Loucy (cell line): ENCODE results near the gene SDF4.

ENCODE experiments used
- H2AFZ ChIP-seq: fragments of 200-600 bp; sonication (generic); 2 replicates; pipeline ENCODE4 v1.6.0; 2016; ENCODE audit warnings: antibody characterized with exemption, mild to moderate bottlenecking, low read length, moderate library complexity
- H3F3A ChIP-seq: fragments of 200-600 bp; 2 replicates; pipeline ENCODE4 v1.6.0; 2016; ENCODE audit warnings: antibody characterized with exemption, low read depth, mild to moderate bottlenecking
- H3K27me3 ChIP-seq: fragments of 200-600 bp; sonication (generic); 2 replicates; pipeline ENCODE4 v1.6.1; 2014; ENCODE audit warnings: low read length, mild to moderate bottlenecking; ENCODE audit not compliant: insufficient read depth, poor library complexity, severe bottlenecking
- H3K36me3 ChIP-seq: fragments of 200-600 bp; sonication (generic); 2 replicates; pipeline ENCODE4 v1.6.1; 2016; ENCODE audit warnings: low read length; ENCODE audit not compliant: insufficient read depth
- H3K4me1 ChIP-seq: fragments of 200-600 bp; sonication (generic); 2 replicates; pipeline ENCODE4 v1.5.1; 2014; ENCODE audit warnings: low read length, mild to moderate bottlenecking; ENCODE audit not compliant: insufficient read depth, poor library complexity, severe bottlenecking
- H3K4me2 ChIP-seq: fragments of 200-600 bp; sonication (generic); 2 replicates; pipeline ENCODE4 v1.6.0; 2014; ENCODE audit warnings: antibody characterized with exemption, low read length, low read depth, mild to moderate bottlenecking; ENCODE audit not compliant: poor library complexity, severe bottlenecking
- H3K4me3 ChIP-seq: fragments of 200-600 bp; sonication (generic); 2 replicates; pipeline ENCODE4 v1.5.1; 2014; ENCODE audit warnings: low read length, mild to moderate bottlenecking, mixed read lengths; ENCODE audit not compliant: poor library complexity, severe bottlenecking
- H3K79me2 ChIP-seq: fragments of 200-600 bp; sonication (generic); 2 replicates; pipeline ENCODE4 v1.6.1; 2014; ENCODE audit warnings: low read length; ENCODE audit not compliant: insufficient read depth
- H3K9ac ChIP-seq: fragments of 200-600 bp; sonication (generic); 2 replicates; pipeline ENCODE4 v1.6.0; 2014; ENCODE audit warnings: mild to moderate bottlenecking, low read depth, low read length, moderate library complexity; ENCODE audit not compliant: poor library complexity, severe bottlenecking
- H3K9me2 ChIP-seq: fragments of 200-600 bp; sonication (generic); replicated peaks from 2 replicates; pipeline ENCODE4 v1.6.1; 2016; ENCODE audit warnings: low read depth, low read length, mixed read lengths
- H3K9me3 ChIP-seq: fragments of 200-600 bp; sonication (generic); 2 replicates; pipeline ENCODE4 v1.6.1; 2014; ENCODE audit warnings: mild to moderate bottlenecking, antibody characterized with exemption, low read length, low read depth; ENCODE audit not compliant: insufficient read depth
- H4K20me1 ChIP-seq: fragments of 200-600 bp; sonication (generic); 2 replicates; pipeline ENCODE4 v1.6.0; 2014; ENCODE audit warnings: antibody characterized with exemption, low read length, mild to moderate bottlenecking; ENCODE audit not compliant: insufficient read depth, poor library complexity, severe bottlenecking
- CTCF ChIP-seq: fragments of 200-600 bp; sonication (generic); conservative IDR thresholded peaks from 2 replicates; pipeline ENCODE4 v1.5.1; 2014; ENCODE audit warnings: mild to moderate bottlenecking, antibody characterized with exemption, low read length
- EZH2phosphoT487 ChIP-seq: fragments of 200-600 bp; IDR thresholded peaks from 2 replicates; pipeline ENCODE4 v1.6.1; 2018; ENCODE audit warnings: antibody characterized with exemption, mild to moderate bottlenecking, moderate library complexity, borderline replicate concordance

The SDF4 gene

GRCh38 chr1:1259951-1260600, 28.3 kb upstream of the SDF4 start:
- no peak overlapping the region for H3K4me3 ChIP-seq
- H4K20me1 ChIP-seq, result no peaks in the 10 kb centered on the region
- no peaks in the 10 kb centered on the region for H3K9me3 ChIP-seq
- no peak overlapping the region for H2AFZ ChIP-seq
- H3K79me2 ChIP-seq, result peaks cover 4% of the 10 kb centered on the region; the same call in 1 of the 2 replicates
- H3K36me3 ChIP-seq, result peaks cover 25% of the 10 kb centered on the region; the same call in 1 of the 2 replicates
- H3K9ac ChIP-seq, result no peak overlapping the region
- H3K4me1 ChIP-seq, result no peaks in the 10 kb centered on the region
- H3K9me2 ChIP-seq, result no peaks in the 10 kb centered on the region
- H3F3A ChIP-seq, result no peaks in the 10 kb centered on the region
- H3K27me3 ChIP-seq, result no peaks in the 10 kb centered on the region
- TF ChIP-seq EZH2phosphoT487 (no peak), CTCF (no peak)
- H3K4me2 ChIP-seq, result no peak overlapping the region

- no peak for TF ChIP-seq EZH2phosphoT487
- TF ChIP-seq CTCF, result no peak
- H3K79me2 ChIP-seq, result peaks cover 4% of the 10 kb centered on the region; the same call in 1 of the 2 replicates
- H3F3A ChIP-seq, result no peaks in the 10 kb centered on the region
- peaks cover 31% of the 10 kb centered on the region; the same call in 1 of the 2 replicates for H3K36me3 ChIP-seq
- H3K4me2 ChIP-seq, result no peak overlapping the region
- H3K27me3 ChIP-seq, result no peaks in the 10 kb centered on the region
- no peaks in the 10 kb centered on the region for H3K4me1 ChIP-seq
- H3K9me3 ChIP-seq, result no peaks in the 10 kb centered on the region
- no peak overlapping the region for H2AFZ ChIP-seq
- no peaks in the 10 kb centered on the region for H3K9me2 ChIP-seq
- H4K20me1 ChIP-seq, result no peaks in the 10 kb centered on the region
- no peak overlapping the region for H3K4me3 ChIP-seq
- H3K9ac ChIP-seq, result no peak overlapping the region
Observed at GRCh38 chr1:1259540-1259939, 27.7 kb upstream of the SDF4 start.

GRCh38 chr1:1259119-1259488, 27.3 kb upstream of the SDF4 start:
- H3K27me3 ChIP-seq, result no peaks in the 10 kb centered on the region
- peaks cover 32% of the 10 kb centered on the region; the same call in 1 of the 2 replicates for H3K36me3 ChIP-seq
- H3K4me1 ChIP-seq, result no peaks in the 10 kb centered on the region
- no peaks in the 10 kb centered on the region for H3K9me2 ChIP-seq
- H2AFZ ChIP-seq, result no peak overlapping the region
- TF ChIP-seq EZH2phosphoT487, result no peak
- TF ChIP-seq CTCF, result no peak
- no peaks in the 10 kb centered on the region for H4K20me1 ChIP-seq
- H3K79me2 ChIP-seq, result peaks cover 4% of the 10 kb centered on the region; the same call in 1 of the 2 replicates
- no peaks in the 10 kb centered on the region for H3K9me3 ChIP-seq
- no peak overlapping the region for H3K9ac ChIP-seq
- H3K4me2 ChIP-seq, result no peak overlapping the region
- no peak overlapping the region for H3K4me3 ChIP-seq
- H3F3A ChIP-seq, result no peaks in the 10 kb centered on the region
